ENCODE data around the gene HLA-DMA.
A peak's percentile ranks its signal among the peaks of the same experiment; 100 is the strongest.

The HLA-DMA gene

DNA sequence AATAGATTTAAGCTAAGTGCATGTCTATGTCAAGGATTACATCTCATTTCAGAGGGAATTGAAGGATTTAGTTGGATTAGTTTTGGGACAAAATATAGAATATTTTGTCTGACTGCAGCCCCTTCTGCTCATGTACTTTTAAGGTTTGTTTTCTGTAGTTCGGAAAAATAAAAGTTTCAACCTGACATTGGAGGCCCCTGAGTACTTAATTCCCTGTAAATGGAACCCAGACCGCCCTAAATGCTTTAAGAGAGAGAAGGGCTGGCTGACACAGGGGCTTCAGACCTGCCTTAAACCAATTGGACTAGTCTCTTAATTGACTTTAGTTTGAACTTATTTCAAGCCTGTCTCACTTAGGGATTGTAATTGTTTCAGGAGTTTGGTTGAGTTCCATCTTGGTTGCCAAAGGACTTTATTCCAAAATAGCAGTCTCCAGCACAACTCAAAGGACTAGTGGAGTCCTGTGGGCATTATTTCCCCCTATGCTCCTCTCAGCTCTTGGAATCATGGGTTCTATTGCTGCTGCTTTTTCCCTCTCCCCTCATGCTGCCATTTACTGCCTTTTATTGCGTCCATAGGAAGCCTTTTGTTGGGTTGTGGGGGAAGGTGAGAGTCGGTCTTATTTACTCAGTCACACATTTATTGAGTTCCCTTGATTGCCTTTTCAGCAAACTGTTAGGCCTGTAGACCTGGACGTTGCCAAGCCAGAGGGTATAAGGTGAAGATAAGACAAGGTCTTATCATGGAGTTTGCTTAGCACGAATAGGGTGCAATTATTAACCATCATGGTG, 30.0 kb upstream of the HLA-DMA start:
- H3K27ac ChIP-seq = peak overlapping the region; percentile 20 to 35
- intact Hi-C loops (cut with DNase I; ENCODE audit: low total_unique reads) = loop anchor here (2.0 kb wide), 2 partner anchors 42 to 98 kb away; partner anchors contain the start of gene HLA-DMB
- no peaks in the 10 kb centered on the region for H3K27me3 ChIP-seq
- H3K36me3 ChIP-seq = peaks cover 40 to 41% (median 41%) of the 10 kb centered on the region in 3 donors
- TF ChIP-seq, protein P1, sequence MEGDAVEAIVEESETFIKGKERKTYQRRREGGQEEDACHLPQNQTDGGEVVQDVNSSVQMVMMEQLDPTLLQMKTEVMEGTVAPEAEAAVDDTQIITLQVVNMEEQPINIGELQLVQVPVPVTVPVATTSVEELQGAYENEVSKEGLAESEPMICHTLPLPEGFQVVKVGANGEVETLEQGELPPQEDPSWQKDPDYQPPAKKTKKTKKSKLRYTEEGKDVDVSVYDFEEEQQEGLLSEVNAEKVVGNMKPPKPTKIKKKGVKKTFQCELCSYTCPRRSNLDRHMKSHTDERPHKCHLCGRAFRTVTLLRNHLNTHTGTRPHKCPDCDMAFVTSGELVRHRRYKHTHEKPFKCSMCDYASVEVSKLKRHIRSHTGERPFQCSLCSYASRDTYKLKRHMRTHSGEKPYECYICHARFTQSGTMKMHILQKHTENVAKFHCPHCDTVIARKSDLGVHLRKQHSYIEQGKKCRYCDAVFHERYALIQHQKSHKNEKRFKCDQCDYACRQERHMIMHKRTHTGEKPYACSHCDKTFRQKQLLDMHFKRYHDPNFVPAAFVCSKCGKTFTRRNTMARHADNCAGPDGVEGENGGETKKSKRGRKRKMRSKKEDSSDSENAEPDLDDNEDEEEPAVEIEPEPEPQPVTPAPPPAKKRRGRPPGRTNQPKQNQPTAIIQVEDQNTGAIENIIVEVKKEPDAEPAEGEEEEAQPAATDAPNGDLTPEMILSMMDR (IDR thresholded peaks at IDR 0.05) = no peak
- no peak overlapping the region for H3K4me3 ChIP-seq
- DNase-seq = no peak
- peaks cover 0 to 8% (median 6%) of the 10 kb centered on the region in 4 donors for H3K4me1 ChIP-seq
- H3K9me3 ChIP-seq = no peaks in the 10 kb centered on the region

DNA sequence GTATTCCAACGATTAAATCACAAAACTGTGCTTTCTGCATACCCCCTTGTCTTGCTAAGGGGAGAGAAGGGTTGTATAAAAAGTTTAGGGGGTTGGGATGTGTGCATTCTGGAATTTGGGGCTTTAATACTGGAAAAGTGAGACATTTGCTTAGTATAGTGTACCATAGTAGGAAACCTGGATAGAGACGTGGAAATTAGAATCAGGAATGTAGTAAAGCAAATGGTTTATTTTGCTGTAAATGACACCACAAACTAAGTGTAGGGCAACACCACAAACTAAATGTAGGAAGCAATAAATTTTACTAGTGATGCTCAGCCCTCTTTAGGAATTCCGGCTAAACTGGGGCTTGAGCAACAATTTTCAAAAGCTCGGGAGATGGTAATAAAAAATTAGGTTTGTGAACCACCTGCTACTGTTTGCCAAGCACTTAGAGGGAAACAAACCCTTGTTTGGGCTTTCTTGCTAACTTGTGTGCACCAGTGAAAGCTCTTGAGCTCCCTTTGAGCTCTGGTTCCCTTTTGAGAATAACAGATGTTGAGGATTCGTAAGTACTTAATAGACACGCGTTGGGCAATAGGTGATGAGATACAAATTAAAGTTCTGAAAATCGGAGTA, 29.3 kb upstream of the HLA-DMA start:
- H3K4me1 ChIP-seq = peaks cover 0 to 15% (median 11%) of the 10 kb centered on the region in 4 donors
- H3K27me3 ChIP-seq = no peaks in the 10 kb centered on the region
- DNase-seq = no peak
- TF ChIP-seq, protein P1 (IDR thresholded peaks at IDR 0.05) = no peak
- intact Hi-C loops (cut with DNase I; ENCODE audit: low total_unique reads) = loop anchor here (2.0 kb wide), 2 partner anchors 41 to 97 kb away; partner anchors contain the start of gene HLA-DMB
- no peak overlapping the region for H3K4me3 ChIP-seq
- no peaks in the 10 kb centered on the region for H3K9me3 ChIP-seq
- H3K36me3 ChIP-seq = peaks cover 47 to 48% (median 48%) of the 10 kb centered on the region in 3 donors
- H3K27ac ChIP-seq = peak overlapping the region in 1 of 2 donors; percentile 35

DNA sequence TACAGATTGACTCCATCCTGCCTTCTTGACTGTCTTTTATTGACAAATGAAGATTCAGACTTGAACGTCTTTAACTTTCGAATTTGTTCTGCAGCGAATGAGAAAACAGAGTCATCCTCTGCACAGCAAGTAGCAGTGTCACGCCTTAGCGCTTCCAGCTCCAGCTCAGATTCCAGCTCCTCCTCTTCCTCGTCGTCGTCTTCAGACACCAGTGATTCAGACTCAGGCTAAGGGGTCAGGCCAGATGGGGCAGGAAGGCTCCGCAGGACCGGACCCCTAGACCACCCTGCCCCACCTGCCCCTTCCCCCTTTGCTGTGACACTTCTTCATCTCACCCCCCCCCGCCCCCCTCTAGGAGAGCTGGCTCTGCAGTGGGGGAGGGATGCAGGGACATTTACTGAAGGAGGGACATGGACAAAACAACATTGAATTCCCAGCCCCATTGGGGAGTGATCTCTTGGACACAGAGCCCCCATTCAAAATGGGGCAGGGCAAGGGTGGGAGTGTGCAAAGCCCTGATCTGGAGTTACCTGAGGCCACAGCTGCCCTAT, 27.7 kb upstream of the HLA-DMA start:
- intact Hi-C loops (cut with DNase I; ENCODE audit: low total_unique reads) = no loop called here
- Histone ChIP-seq H3K36me3 (peaks cover 63 to 65% (median 64%) of the 10 kb centered on the region in 3 donors), H3K4me1 (peaks cover 0 to 31% (median 27%) of the 10 kb centered on the region in 4 donors), H3K4me3 (no peak overlapping the region), H3K27ac (no peak overlapping the region), H3K9me3 (no peaks in the 10 kb centered on the region), H3K27me3 (no peaks in the 10 kb centered on the region)
- no peak for DNase-seq
- TF ChIP-seq, protein P1 (IDR thresholded peaks at IDR 0.05) = no peak

DNA sequence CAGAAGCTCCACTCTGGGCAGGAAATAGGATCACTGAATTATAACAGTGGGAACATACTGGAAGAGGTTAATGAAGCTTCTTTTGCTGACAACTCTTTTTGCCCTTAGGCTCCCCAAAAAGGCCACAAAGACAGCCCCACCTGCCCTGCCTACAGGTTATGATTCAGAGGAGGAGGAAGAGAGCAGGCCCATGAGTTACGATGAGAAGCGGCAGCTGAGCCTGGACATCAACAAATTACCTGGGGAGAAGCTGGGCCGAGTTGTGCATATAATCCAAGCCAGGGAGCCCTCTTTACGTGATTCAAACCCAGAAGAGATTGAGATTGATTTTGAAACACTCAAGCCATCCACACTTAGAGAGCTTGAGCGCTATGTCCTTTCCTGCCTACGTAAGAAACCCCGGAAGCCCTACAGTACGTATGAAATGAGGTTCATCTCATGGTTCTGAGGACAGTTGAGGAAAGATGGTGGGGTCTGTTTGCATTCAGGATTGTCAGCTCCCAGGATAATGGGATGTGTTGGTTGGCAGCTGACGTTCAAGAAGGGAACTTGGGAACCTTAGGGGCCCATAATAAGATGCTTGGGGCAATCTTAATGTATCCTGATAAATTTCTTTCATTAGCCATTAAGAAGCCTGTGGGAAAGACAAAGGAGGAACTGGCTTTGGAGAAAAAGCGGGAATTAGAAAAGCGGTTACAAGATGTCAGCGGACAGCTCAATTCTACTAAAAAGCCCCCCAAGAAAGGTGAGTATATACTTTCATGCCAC, 27.0 kb upstream of the HLA-DMA start:
- intact Hi-C loops (cut with DNase I; ENCODE audit: low total_unique reads) = no loop called here
- DNase-seq = no peak
- H3K36me3 ChIP-seq = peaks cover 69 to 70% (median 70%) of the 10 kb centered on the region in 3 donors
- TF ChIP-seq, protein P1 (IDR thresholded peaks at IDR 0.05) = no peak
- no peaks in the 10 kb centered on the region for H3K27me3 ChIP-seq
- H3K9me3 ChIP-seq = no peaks in the 10 kb centered on the region
- no peak overlapping the region for H3K27ac ChIP-seq
- H3K4me3 ChIP-seq = no peak overlapping the region
- peaks cover 0 to 37% (median 33%) of the 10 kb centered on the region in 4 donors for H3K4me1 ChIP-seq

DNA sequence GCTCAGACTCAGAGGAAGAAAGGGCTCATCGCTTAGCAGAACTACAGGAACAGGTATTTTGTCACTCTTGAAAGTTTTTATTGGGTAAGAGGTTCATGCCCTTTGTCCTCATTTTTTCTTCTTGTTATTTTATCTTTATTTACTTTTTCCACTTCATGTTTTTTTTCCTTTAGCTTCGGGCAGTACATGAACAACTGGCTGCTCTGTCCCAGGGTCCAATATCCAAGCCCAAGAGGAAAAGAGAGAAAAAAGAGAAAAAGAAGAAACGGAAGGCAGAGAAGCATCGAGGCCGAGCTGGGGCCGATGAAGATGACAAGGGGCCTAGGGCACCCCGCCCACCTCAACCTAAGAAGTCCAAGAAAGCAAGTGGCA, 25.0 kb upstream of the HLA-DMA start:
- no peaks in the 10 kb centered on the region for H3K9me3 ChIP-seq
- H3K4me3 ChIP-seq = no peak overlapping the region
- intact Hi-C loops (cut with DNase I; ENCODE audit: low total_unique reads) = no loop called here
- peaks cover 77 to 85% (median 82%) of the 10 kb centered on the region in 3 donors for H3K36me3 ChIP-seq
- H3K27me3 ChIP-seq = no peaks in the 10 kb centered on the region
- no peak overlapping the region for H3K27ac ChIP-seq
- DNase-seq = no peak
- peaks cover 0 to 46% (median 39%) of the 10 kb centered on the region in 4 donors for H3K4me1 ChIP-seq
- TF ChIP-seq, protein P1 (IDR thresholded peaks at IDR 0.05) = no peak

Data from tibial artery (tissue), 4 donors.